Left ventricle myocardium inferior (tissue), 1 donor: Measurements from ENCODE around the gene SLU7. TPM values are rescaled to one million over a fixed set of nuclear protein-coding genes. Genes with fewer than 3 reads are reported as not detected.
"Not testable (repeated sequence)": the region's sequence is repeated elsewhere in the genome, so short reads cannot be mapped to it uniquely, and the experiment has no call there.

Experiments used
- DNase-seq: peaks from one replicate; pipeline ENCODE4 v3.0.0-alpha.2; 2020
- H3K27ac ChIP-seq: fragments of 200-600 bp; replicated peaks from 2 replicates; pipeline ENCODE4 v1.8.0; 2021
- H3K27me3 ChIP-seq: fragments of 200-600 bp; 2 replicates; pipeline ENCODE4 v1.8.0; 2021; ENCODE audit warnings: low read depth
- H3K36me3 ChIP-seq: fragments of 200-600 bp; 2 replicates; pipeline ENCODE4 v1.8.0; 2021
- H3K4me1 ChIP-seq: fragments of 200-600 bp; 2 replicates; pipeline ENCODE4 v1.8.0; 2021
- H3K4me3 ChIP-seq: fragments of 200-600 bp; 2 replicates; pipeline ENCODE4 v1.8.0; 2021; ENCODE audit warnings: mild to moderate bottlenecking, moderate library complexity
- H3K9me3 ChIP-seq: fragments of 200-600 bp; replicated peaks from 2 replicates; pipeline ENCODE4 v1.8.0; 2021
- intact Hi-C: fragments of 100-400 bp; cut with micrococcal nuclease; formaldehyde crosslinking; loops from one replicate; pipeline ENCODE4 v1.11.0; 2022
- total RNA-seq: library from RNA; stranded (reverse); fragmentation: NEBNext Ultra II Directional; extraction: Animal tissue kit (Norgen Biotek cat#: 25700); gene quantifications from one replicate; pipeline ENCODE4 v1.2.1, GENCODE V29; 2021
- TF ChIP-seq, protein P1 (sequence below): fragments of 200-600 bp; IDR thresholded peaks from 2 replicates; pipeline ENCODE4 v1.8.0; 2021; ENCODE audit warnings: antibody characterized with exemption, mild to moderate bottlenecking, borderline replicate concordance
- donor health status: DM: no; HTN: yes; CAD: no; lungs with severe emphysema.

The SLU7 gene
- total RNA-seq, 1 donor from 2014 or later, result 56.2 TPM

DNA sequence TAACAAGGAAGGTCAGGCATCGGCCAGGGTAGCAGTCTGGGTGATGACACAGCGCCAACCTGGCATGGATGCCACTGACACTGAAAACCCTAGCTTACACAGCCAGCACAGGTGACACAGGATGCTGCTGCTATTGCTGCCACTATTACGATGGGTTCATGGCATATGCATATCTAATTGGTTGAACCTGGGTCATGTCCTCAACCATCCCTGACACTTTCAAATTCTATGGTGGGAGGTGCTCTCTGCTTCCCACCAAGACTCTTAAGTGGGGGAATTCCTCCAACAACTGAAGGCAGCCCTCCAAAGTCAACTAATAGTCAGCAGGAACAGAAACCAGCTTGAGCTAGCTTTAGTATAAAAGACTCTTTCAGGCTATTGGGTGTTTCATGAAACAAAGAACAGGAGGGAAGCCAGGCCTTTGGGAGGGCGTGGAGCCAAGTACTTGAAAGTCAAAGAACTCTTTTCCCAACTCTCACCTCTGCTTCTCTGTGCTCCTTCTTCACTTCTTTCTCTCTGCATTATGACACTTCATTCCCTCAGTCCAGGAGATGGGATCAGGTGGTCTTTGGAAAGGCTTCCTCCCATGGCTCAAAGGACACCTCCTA, 24.0 kb upstream of the SLU7 start:
- TF ChIP-seq, protein P1, sequence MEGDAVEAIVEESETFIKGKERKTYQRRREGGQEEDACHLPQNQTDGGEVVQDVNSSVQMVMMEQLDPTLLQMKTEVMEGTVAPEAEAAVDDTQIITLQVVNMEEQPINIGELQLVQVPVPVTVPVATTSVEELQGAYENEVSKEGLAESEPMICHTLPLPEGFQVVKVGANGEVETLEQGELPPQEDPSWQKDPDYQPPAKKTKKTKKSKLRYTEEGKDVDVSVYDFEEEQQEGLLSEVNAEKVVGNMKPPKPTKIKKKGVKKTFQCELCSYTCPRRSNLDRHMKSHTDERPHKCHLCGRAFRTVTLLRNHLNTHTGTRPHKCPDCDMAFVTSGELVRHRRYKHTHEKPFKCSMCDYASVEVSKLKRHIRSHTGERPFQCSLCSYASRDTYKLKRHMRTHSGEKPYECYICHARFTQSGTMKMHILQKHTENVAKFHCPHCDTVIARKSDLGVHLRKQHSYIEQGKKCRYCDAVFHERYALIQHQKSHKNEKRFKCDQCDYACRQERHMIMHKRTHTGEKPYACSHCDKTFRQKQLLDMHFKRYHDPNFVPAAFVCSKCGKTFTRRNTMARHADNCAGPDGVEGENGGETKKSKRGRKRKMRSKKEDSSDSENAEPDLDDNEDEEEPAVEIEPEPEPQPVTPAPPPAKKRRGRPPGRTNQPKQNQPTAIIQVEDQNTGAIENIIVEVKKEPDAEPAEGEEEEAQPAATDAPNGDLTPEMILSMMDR, result no peak
- intact Hi-C loops, result no loop called here
- H3K36me3 ChIP-seq, result no peaks in the 10 kb centered on the region

DNA sequence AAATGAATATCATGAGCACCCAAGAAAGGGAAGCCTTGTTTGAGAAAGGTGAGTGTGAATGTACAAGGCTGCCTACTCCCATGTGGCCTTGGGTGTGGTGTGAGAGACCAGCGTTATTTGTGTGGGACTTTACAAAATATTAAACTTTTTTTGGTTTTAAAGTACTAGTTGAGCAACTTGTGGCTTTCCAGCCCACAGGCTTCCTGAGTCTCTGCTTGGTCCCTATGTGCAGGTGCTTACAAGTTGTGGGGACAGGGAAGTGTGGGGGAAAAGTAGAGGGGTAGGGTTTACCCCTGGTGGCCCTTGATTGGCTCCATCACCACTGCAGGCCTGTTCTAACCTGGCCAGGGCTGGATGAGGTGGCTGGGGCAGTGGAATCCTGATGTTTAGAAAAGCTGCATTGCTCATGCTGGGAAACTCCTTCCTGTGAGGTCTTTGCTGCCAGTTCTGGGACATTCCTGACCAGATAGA, 22.5 kb upstream of the SLU7 start:
- Histone ChIP-seq H3K36me3 (no peaks in the 10 kb centered on the region), H3K4me1 (peaks cover 7% of the 10 kb centered on the region), H3K9me3 (no peaks in the 10 kb centered on the region), H3K27me3 (peaks cover 2% of the 10 kb centered on the region), H3K4me3 (no peak overlapping the region), H3K27ac (no peak overlapping the region)
- TF ChIP-seq, protein P1, result no peak
- no peak for DNase-seq
- intact Hi-C loops, result no loop called here

More for the DNA sequence above, 24.0 kb upstream of the SLU7 start:
- H3K4me1 ChIP-seq, result peaks cover 7% of the 10 kb centered on the region
- H3K27ac ChIP-seq, result no peak overlapping the region
- DNase-seq, result no peak
- H3K9me3 ChIP-seq, result peaks cover 2% of the 10 kb centered on the region
- no peak overlapping the region for H3K4me3 ChIP-seq
- no peaks in the 10 kb centered on the region for H3K27me3 ChIP-seq

DNA sequence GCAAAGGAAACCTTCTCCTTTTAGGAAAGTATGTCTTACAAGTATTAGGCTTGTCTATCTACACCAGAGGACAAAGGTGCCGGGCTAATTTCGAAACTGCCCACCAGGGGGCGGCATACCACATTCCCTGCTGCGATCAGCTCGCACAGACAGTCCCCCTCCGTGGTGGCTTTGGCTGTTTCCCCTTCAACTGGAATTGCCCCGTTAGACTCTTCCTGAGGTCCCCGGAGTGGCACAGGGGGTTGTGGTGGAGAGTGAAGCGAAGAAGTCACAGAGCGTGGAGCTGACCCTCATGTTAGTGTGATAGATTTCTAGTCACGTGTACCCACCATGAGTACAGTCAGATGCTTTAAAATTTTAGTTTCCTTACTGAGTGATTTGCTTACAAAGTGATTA, 20.3 kb upstream of the SLU7 start:
- H3K27me3 ChIP-seq, result peaks cover 6% of the 10 kb centered on the region
- no peaks in the 10 kb centered on the region for H3K36me3 ChIP-seq
- peaks cover 7% of the 10 kb centered on the region for H3K4me1 ChIP-seq
- TF ChIP-seq, protein P1, result peak; percentile 92
- peak overlapping the region; percentile 65 for H3K4me3 ChIP-seq
- H3K9me3 ChIP-seq, result no peaks in the 10 kb centered on the region
- DNase-seq, result peak; percentile 87
- peak overlapping the region; percentile 29 for H3K27ac ChIP-seq
- intact Hi-C loops, result no loop called here

DNA sequence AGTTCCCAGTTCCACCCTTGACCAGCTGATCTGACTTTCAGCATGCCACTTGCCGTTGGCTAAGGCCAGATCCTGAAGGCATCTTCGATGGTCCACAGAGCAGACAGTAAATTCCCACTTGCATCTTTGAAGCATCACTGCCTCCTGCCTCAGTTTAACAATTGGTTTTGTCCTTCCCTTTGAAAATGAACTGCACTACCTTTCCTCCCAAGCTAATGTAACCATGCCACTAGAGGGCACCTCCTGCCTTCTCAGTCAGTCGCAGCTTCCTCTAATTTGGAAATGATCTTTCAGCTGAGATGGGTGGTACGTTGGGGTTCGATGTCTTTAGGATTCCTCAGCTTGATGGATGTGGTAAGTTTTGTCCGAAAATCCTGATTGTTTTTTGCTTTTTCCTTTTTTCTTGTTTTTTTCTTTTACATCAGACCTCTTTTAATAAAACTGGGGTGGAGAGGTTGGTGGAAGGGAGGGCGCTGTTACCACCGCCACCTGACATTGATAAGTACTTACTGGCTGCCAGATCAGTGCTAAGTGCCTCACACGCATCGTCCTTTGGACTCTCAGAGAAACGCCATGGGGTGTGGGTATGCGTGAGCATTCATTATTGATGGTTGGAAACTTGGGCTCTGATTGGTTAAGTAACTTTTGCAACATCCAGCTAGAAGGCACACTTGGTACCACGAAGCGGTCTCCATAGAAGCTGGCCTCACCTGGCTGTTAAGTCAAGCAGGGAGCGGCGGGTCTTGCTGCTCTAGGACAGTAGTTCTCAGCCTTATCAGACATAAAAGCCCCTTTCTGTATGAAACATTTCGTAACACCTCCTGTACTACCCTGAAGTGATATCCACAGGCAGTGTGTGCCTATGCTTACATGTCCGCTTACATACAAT, 19.7 kb upstream of the SLU7 start:
- DNase-seq, result no peak
- Histone ChIP-seq H3K4me3 (peak overlapping the region; percentile 65), H3K4me1 (peaks cover 7% of the 10 kb centered on the region), H3K36me3 (no peaks in the 10 kb centered on the region), H3K9me3 (no peaks in the 10 kb centered on the region), H3K27me3 (peaks cover 6% of the 10 kb centered on the region), H3K27ac (peak overlapping the region; percentile 29)
- TF ChIP-seq, protein P1, result peak; percentile 78
- intact Hi-C loops, result no loop called here

DNA sequence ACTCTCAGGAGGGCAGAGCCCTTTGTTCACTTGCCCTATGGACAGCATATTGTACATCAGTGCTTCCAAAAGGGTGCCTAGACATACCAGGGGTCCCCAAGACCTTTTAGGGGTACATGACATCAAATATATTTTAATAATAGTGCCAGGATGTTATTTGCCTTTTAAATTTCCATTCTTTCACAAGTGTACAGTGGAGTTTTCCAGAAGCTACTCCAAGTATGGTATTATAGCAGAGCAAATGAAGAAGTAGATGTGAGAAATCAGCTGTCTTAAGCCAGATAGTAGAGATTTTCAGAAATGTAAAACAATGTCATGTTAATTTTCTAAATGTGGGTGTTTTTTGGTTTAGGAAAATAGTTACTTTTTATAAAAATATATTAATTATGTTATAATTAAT, 18.4 kb upstream of the SLU7 start:
- H3K4me1 ChIP-seq, result peaks cover 7% of the 10 kb centered on the region
- no peaks in the 10 kb centered on the region for H3K9me3 ChIP-seq
- no peak overlapping the region for H3K27ac ChIP-seq
- no peak overlapping the region for H3K4me3 ChIP-seq
- H3K27me3 ChIP-seq, result peaks cover 6% of the 10 kb centered on the region
- no peaks in the 10 kb centered on the region for H3K36me3 ChIP-seq
- TF ChIP-seq, protein P1, result no peak
- DNase-seq, result no peak
- intact Hi-C loops, result no loop called here

DNA sequence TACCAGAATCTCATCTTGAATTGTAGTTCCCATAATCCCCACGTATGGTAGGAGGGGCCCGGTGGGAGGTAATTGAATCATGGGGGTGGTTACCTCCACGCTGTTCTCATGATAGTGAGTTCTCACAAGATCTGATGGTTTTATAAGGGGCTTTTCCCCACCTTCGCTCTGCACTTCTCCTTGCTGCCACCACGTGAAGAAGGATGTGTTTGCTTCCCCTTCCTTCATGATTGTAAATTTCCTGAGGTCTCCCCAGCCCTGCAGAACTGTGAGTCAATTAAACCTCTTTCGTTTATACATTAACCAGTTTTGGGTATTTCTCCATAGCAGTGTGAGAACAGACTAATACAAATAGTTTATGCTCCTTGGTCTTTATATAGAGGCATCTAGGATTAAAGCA, 17.8 kb upstream of the SLU7 start:
- H3K27me3 ChIP-seq, intact Hi-C loops: not testable (repeated sequence)

More for the DNA sequence above, 17.8 kb upstream of the SLU7 start:
- H3K4me1 ChIP-seq, H3K27ac ChIP-seq, H3K4me3 ChIP-seq, H3K9me3 ChIP-seq, H3K36me3 ChIP-seq, DNase-seq: not testable (repeated sequence)
